Heart left ventricle (tissue), 16 donors: ENCODE measurements around the gene NUP214. TPM values are rescaled to one million over a fixed set of nuclear protein-coding genes. Genes with fewer than 3 reads are reported as not detected.

Experiments used
- ATAC-seq, 4 donors: fragments of 200-7000 bp; cut with Tn5 transposase; one replicate each; pipeline ENCODE4 v1.9.1; 2020 to 2022; ENCODE audit warnings: moderate library complexity in 4 of 4, mild to moderate bottlenecking in 3 of 4, moderate number of reproducible peaks in 1 of 4
- DNase-seq, 5 donors: peaks; one replicate each; pipeline ENCODE4 v3.0.0-alpha.2; 2020
- H3K27ac ChIP-seq, 12 donors: fragments of 200-600 bp; sonication (generic) in 4 of 12; one replicate each; pipeline versions ENCODE4 v1.5.0 to v1.8.0; 2016 to 2022; ENCODE audit warnings: mild to moderate bottlenecking in 2 of 12
- H3K27me3 ChIP-seq, 9 donors: fragments of 200-600 bp; sonication (generic) in 2 of 9; one replicate each; pipeline versions ENCODE4 v1.5.1 to v1.8.0; 2016 to 2022; ENCODE audit warnings: mild to moderate bottlenecking in 3 of 9
- H3K36me3 ChIP-seq, 9 donors: fragments of 200-600 bp; sonication (generic) in 2 of 9; one replicate each; pipeline versions ENCODE4 v1.5.0 to v1.8.0; 2018 to 2022; ENCODE audit warnings: mild to moderate bottlenecking in 2 of 9
- H3K4me1 ChIP-seq, 12 donors: fragments of 200-600 bp; sonication (generic) in 4 of 12; one replicate each; pipeline versions ENCODE4 v1.5.0 to v1.8.0; 2016 to 2022; ENCODE audit warnings: mild to moderate bottlenecking in 3 of 12
- H3K4me3 ChIP-seq, 12 donors: fragments of 200-600 bp; sonication (generic) in 4 of 12; one replicate each; pipeline versions ENCODE4 v1.5.0 to v1.8.0; 2017 to 2022; ENCODE audit warnings: mild to moderate bottlenecking in 9 of 12, moderate library complexity in 4 of 12
- H3K9me3 ChIP-seq, 12 donors: fragments of 200-600 bp; sonication (generic) in 4 of 12; one replicate each; pipeline versions ENCODE4 v1.5.0 to v1.8.0; 2016 to 2022; ENCODE audit warnings: mild to moderate bottlenecking in 1 of 12
- POLR2A ChIP-seq, 2 donors: fragments of 450-650 bp; IDR thresholded peaks; one replicate each; pipeline ENCODE4 v1.6.1; 2017; ENCODE audit warnings: antibody characterized with exemption in 2 of 2, mild to moderate bottlenecking in 2 of 2, moderate library complexity in 2 of 2
- WGBS, 4 donors: extraction: QIAGEN DNeasy Blood & Tissue Kit in 2 of 4; methylation state at CpG; one replicate each; pipeline versions ENCODE4 v1.1.5 to v1.1.7; 2013 to 2018; 5-methylcytosine and 5-hydroxymethylcytosine counted together
- intact Hi-C, 10 donors: fragments of 100-400 bp; cut with DNase I; formaldehyde crosslinking; loops; one replicate each; pipeline versions ENCODE4 v1.11.1 to v1.14.2; 2022
- polyA plus RNA-seq, 2 donors: library from polyadenylated mRNA; stranded (reverse); fragments of 200-250 nt; gene quantifications; one replicate each; pipeline ENCODE4 v1.2.3, GENCODE V29; 2013
- total RNA-seq, 9 donors: library from RNA; depleted of rRNA in 2 of 9; stranded (reverse); fragments of >200 nt in 2 of 9; fragmentation: NEBNext Ultra II Directional in 3 of 9; extraction: Animal tissue kit (Norgen Biotek cat#: 25700) in 3 of 9; gene quantifications; one replicate each; pipeline versions ENCODE4 v1.1.0 to v1.2.4, GENCODE V29; 2016 to 2023
- TF ChIP-seq, protein P1 (sequence below), 12 donors: fragments of 200-600 bp; sonication (generic) in 4 of 12; IDR thresholded peaks; one replicate each; pipeline versions ENCODE4 v1.5.0 to v1.8.0; 2018 to 2022; ENCODE audit warnings: antibody characterized with exemption in 12 of 12, mild to moderate bottlenecking in 5 of 12
- donor health status: ischemic (EF 13 %, LVEDD 7.1; RV severe dilation, severe dysfunction).
- donor health status: healthy with polysubstance abuse.
- donor health status: DM: no; HTN: yes; CAD: no.
- donor health status: DM: no; HTN: no; CAD: no.
- donor health status: ischemic (EF 25% LVEDD 6.9; RV normal size, moderate dysfunction).
- donor health status: ischemic (EF 25% LVEDD 5.7; RV mildly dilated, moderate dysfunction).
- donor health status: healthy.
- donor health status: DM: yes; HTN: yes; CAD: no.
- donor health status: ischemic (EF 35%, LVEDD 5.7; RV mildly dilated, moderate dysfunction).
- donor health status: nonischemic (EF 11% LVEDD 7.7; RV severe dilation, severe dysfunction).
- donor health status: DM: yes; HTN: yes; CAD: no.
- donor health status: PGD.
- donor health status: ischemic (EF 29% LVEDD 5.4; RV normal size, mild dysfunction).
- donor health status: nonischemic (EF 23%, LVEDD 6.1; RV moderate dilation, normal function).

Gene NUP214
- total and polyA plus RNA-seq, 11 donors: 13.7 to 45.1 (median 23.6) TPM

DNA sequence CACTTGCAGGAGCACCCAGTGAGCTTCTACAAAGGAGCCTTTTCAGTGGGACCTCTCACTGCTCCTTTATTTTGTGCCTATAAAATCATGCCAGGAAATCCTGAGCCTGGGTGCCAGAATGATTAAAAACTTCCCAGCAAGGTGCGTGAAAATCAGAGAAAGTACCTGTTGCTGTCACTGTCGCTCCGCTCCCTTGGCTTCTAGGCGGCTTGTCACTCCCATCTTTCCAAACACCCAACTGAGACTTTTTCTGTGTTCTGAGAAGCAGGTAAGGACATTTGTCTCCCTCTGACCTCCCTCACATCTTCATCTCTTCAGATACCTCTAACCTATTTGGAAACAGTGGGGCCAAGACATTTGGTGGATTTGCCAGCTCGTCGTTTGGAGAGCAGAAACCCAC, 97.1 kb downstream of the NUP214 start:
- 92 to 98% (median 96%) methylated on average over 6 of the region's 6 CpGs for WGBS, 4 donors
- Histone ChIP-seq H3K27ac (no peak overlapping the region), H3K36me3 (peaks cover 0 to 64% (median 29%) of the 10 kb centered on the region in 9 donors), H3K9me3 (no peaks in the 10 kb centered on the region), H3K4me3 (no peak overlapping the region), H3K4me1 (peaks cover 0 to 23% (median 11%) of the 10 kb centered on the region in 12 donors), H3K27me3 (no peaks in the 10 kb centered on the region)
- no peak for TF ChIP-seq POLR2A (IDR thresholded peaks at IDR 0.05)
- TF ChIP-seq, protein P1, sequence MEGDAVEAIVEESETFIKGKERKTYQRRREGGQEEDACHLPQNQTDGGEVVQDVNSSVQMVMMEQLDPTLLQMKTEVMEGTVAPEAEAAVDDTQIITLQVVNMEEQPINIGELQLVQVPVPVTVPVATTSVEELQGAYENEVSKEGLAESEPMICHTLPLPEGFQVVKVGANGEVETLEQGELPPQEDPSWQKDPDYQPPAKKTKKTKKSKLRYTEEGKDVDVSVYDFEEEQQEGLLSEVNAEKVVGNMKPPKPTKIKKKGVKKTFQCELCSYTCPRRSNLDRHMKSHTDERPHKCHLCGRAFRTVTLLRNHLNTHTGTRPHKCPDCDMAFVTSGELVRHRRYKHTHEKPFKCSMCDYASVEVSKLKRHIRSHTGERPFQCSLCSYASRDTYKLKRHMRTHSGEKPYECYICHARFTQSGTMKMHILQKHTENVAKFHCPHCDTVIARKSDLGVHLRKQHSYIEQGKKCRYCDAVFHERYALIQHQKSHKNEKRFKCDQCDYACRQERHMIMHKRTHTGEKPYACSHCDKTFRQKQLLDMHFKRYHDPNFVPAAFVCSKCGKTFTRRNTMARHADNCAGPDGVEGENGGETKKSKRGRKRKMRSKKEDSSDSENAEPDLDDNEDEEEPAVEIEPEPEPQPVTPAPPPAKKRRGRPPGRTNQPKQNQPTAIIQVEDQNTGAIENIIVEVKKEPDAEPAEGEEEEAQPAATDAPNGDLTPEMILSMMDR (IDR thresholded peaks at IDR 0.05): no peak
- intact Hi-C loops: no loop called here
- DNase-seq (no peak), ATAC-seq (no peak)

DNA sequence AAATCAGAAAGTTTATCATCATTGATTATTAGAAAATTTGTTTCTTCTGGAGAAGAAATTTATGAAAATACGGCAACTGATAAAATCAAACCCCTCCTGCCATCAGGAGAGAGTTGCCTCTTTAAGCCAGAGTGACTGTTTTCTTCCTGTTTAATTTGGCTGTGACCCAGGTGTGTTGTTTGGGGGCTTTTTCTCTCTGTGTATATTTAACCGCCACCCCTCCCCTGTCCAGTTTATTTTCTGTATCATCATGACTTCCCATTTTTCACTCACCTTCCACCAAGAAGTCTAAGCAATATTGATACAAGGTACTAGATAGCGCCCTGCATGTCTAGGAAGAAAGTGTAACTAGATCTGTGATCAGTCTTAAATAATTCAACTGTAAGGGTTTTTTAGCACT, 100.8 kb downstream of the NUP214 start:
- H3K36me3 ChIP-seq: peaks cover 0 to 61% (median 31%) of the 10 kb centered on the region in 9 donors
- DNase-seq: no peak

DNA sequence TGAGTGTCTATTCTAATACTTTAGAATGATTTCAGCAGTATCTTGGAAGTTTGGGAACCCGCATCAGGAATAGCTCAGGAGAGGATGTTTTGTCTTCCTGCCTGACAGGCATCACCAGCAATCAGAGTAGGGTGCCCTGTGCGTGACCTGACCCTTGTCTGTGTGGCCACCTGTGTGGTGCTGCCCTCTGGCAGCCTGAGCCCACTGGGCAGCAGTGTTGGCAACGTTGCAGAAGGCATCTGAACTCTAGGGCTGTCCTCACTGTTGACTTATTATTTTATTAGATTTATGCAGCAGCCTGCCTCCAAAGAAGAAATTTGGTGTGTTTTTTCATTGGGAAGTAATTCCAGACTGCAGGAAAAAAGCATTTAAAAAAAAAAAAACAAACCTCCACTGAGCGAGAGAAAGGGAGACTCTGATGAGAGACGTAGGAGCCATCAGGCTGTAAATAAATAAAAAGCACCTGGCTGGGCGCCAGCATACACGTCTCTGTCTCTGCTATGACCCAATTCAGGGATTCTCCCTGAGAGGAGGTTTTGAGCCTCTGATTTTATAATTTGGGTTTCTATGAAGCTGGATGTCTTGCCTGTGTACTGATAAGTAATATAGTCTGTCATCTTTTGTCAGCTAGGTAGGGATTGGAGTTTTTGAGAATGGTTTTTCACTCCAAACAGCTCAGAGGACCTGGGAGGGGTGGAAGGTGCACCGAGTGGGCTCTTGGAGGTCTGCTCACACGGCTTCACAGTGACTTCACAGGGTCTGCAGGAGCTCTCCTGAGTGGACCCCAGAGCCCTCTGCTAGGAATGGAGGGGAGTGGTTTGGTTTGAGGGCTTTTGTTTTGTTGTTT, 101.9 kb downstream of the NUP214 start:
- peaks cover 0 to 68% (median 40%) of the 10 kb centered on the region in 9 donors for H3K36me3 ChIP-seq
- peaks cover 0 to 29% (median 12%) of the 10 kb centered on the region in 12 donors for H3K4me1 ChIP-seq
- 47 to 52% (median 49%) methylated on average over 8 to 9 of the region's 9 CpGs for WGBS, 4 donors
- H3K4me3 ChIP-seq: peak overlapping the region in 1 of 12 donors; percentile 60
- peak in 2 of 5 donors; percentile 33 to 45 for DNase-seq
- peak in 1 of 4 donors; percentile 42 for ATAC-seq
- peak overlapping the region in 1 of 12 donors; percentile 78 for H3K27ac ChIP-seq
- no peak for TF ChIP-seq POLR2A (IDR thresholded peaks at IDR 0.05)
- TF ChIP-seq, protein P1 (IDR thresholded peaks at IDR 0.05): no peak
- no peaks in the 10 kb centered on the region for H3K27me3 ChIP-seq
- intact Hi-C loops: loop anchor here in 1 of 10 donors (5.0 kb wide), 1 partner anchor 40 kb away; no protein-coding TSS in a partner anchor
- no peaks in the 10 kb centered on the region for H3K9me3 ChIP-seq

More for the DNA sequence above, 100.8 kb downstream of the NUP214 start:
- ATAC-seq: no peak
- Histone ChIP-seq H3K27ac (no peak overlapping the region), H3K4me3 (no peak overlapping the region), H3K4me1 (peaks cover 0 to 29% (median 12%) of the 10 kb centered on the region in 12 donors), H3K27me3 (no peaks in the 10 kb centered on the region), H3K9me3 (no peaks in the 10 kb centered on the region)
- intact Hi-C loops: loop anchor here in 1 of 10 donors (5.0 kb wide), 1 partner anchor 39 kb away; no protein-coding TSS in a partner anchor
- no peak for TF ChIP-seq POLR2A (IDR thresholded peaks at IDR 0.05)
- TF ChIP-seq, protein P1 (IDR thresholded peaks at IDR 0.05): no peak
- 72 to 83% (median 76%) methylated on average over 3 of the region's 3 CpGs for WGBS, 4 donors

DNA sequence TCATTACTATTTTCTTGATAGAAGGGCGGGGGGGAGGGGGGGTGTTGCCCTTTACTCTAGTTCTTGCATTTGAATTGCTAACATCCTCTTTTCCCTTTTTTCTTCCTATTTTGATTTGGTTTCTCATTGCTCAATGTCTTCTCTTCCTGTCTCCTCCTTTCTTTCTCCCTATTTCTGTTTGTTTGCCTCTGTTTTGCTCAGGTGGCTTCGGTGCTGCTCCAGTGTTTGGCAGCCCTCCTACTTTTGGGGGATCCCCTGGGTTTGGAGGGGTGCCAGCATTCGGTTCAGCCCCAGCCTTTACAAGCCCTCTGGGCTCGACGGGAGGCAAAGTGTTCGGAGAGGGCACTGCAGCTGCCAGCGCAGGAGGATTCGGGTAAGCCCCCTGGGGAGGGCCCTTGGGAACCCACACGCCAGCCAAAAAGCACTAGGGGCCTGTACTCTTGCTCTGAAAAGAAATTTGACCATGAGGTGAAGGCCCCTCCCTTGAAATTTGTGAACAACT, 102.6 kb downstream of the NUP214 start:
- H3K36me3 ChIP-seq: peaks cover 0 to 68% (median 43%) of the 10 kb centered on the region in 9 donors
- TF ChIP-seq POLR2A (IDR thresholded peaks at IDR 0.05): no peak
- TF ChIP-seq, protein P1 (IDR thresholded peaks at IDR 0.05): no peak
- no peak for DNase-seq
- WGBS, 4 donors: 66 to 74% (median 71%) methylated on average over 7 to 9 of the region's 9 CpGs
- H3K9me3 ChIP-seq: no peaks in the 10 kb centered on the region
- no peaks in the 10 kb centered on the region for H3K27me3 ChIP-seq
- H3K27ac ChIP-seq: peak overlapping the region in 1 of 12 donors; percentile 78
- H3K4me3 ChIP-seq: peak overlapping the region in 8 of 12 donors; percentile 10 to 60 (median 24)
- no peak for ATAC-seq
- intact Hi-C loops: loop anchor here in 1 of 10 donors (5.0 kb wide), 1 partner anchor 41 kb away; no protein-coding TSS in a partner anchor
- H3K4me1 ChIP-seq: peaks cover 0 to 29% (median 12%) of the 10 kb centered on the region in 12 donors
